H54 (cell line): ENCODE measurements around the gene CABYR.
"Not testable (repeated sequence)": the region's sequence is repeated elsewhere in the genome, so short reads cannot be mapped to it uniquely, and the experiment has no call there.

Source experiments
- DNase-seq: peaks from one replicate; pipeline ENCODE4 v3.0.0; 2011; ENCODE audit warnings: low spot score, mixed read lengths; ENCODE audit not compliant: insufficient read length
- FAIRE-seq: peaks from 3 replicates; lab custom pipeline; 2011; peaks lifted over from hg19 to GRCh38; lab: Jason Lieb, UNC
- POLR2A ChIP-seq: IDR thresholded peaks from 2 replicates; pipeline ENCODE4 v1.6.1; 2011; ENCODE audit warnings: low read depth, mild to moderate bottlenecking, low read length

The CABYR gene

DNA sequence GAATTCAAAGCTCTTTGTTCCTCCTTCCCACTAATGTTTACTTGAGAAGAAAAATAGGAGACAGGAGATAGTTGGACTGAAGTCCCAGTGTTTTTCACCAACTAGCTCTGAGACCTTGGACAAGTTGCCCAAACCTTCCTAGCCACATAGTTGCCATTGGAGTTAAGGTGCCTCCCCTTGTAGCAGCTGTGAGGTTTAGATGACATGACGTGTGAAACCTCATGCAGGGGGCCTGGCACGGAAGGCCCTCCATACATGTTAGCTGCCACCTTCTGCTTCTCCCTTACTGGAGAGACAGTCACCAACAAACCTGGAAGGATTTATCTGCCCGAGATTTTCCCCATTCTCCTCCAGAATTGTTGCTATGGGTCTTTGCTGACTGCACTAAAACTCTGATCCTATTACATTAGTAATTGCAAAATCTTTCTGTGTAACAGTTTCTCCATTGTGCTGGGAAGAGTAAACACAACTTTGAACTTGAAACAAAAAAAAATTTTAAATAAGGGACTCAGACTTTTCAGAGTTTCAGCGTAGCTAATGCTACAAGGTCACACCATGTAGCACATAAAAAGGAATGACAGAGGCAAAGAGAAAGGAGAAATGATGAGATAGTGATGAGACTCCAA lies 23.8 kb upstream of the CABYR start:
- TF ChIP-seq POLR2A: no peak
- DNase-seq (no peak), FAIRE-seq (no peak)

- no peak for TF ChIP-seq POLR2A
- DNase-seq (no peak), FAIRE-seq (no peak)
These were observed 23.2 kb upstream of the CABYR start for GRCh38 chr18:24115628-24116027.

DNA sequence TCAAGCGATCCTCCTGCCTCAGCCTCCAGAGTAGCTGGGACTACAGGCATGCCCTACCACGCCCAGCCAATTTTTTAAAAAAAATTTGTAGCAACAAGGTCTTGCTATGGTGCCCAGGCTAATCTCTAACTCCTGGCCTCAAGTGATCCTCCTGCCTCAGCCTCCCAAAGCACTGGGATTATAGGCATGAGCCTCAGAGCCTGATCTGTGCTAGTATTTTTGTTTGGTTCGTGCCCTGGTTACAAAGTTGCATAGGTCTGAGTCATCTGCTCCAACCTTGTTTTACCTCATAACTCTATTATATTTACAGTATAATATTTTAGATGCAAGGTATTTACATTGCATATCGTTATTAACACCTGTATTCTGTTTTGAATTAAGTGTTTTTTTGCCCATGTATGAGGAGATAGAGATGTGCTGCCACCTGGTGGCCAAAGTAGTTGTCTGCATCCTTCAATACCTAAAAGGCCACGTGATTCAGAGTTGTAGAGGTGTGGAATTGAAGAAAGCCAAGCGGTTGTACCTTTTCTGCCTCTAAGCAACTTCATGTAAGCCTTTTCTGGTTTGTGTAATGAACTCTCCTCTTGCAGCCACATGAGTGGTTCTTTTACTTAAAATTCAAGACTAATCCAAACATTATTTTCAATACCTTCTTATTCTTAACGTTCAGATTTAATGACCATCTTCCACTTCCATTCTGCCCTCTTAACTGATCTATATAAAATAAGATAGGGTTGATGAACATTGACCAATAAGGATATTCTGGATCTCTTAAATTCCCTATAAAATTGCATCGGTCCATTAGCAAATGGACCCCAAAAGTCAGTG lies 19.9 kb upstream of the CABYR start:
- no peak for TF ChIP-seq POLR2A
- DNase-seq: peak; percentile 13
- peak; percentile 71 for FAIRE-seq

GRCh38 chr18:24120676-24121075 lies 18.2 kb upstream of the CABYR start:
- DNase-seq (no peak), FAIRE-seq (no peak)
- no peak for TF ChIP-seq POLR2A

- FAIRE-seq: no peak
- no peak for DNase-seq
- TF ChIP-seq POLR2A: no peak
These were observed 17.2 kb upstream of the CABYR start for GRCh38 chr18:24121625-24122024.

GRCh38 chr18:24126155-24126961 lies 12.5 kb upstream of the CABYR start:
- FAIRE-seq: no peak
- DNase-seq: no peak
- TF ChIP-seq POLR2A: no peak

DNA sequence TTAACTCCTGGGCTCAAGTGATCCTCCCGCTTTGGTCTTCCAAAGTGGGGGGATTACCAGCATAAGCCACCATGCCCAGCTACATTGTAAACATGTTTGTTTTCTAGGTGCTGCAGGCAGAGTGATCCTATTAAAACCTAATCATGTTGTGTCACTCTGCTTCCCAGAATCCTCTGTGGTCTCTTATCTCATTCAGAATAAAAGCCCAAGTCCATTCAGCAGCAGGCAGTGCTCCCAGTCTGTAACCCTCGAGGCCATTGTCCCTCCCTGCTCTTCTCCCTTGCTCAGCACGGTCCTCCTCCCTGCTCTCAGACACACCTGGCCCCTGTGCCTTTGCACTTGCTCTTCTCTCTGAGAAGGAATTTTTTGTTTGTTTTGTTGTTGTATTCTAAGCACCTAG lies 11.1 kb upstream of the CABYR start:
- TF ChIP-seq POLR2A: no peak
- FAIRE-seq (no peak), DNase-seq (no peak)

- FAIRE-seq: no peak
- DNase-seq: no peak
- TF ChIP-seq POLR2A: no peak
These were observed 10.2 kb upstream of the CABYR start for GRCh38 chr18:24128700-24129099.

DNA sequence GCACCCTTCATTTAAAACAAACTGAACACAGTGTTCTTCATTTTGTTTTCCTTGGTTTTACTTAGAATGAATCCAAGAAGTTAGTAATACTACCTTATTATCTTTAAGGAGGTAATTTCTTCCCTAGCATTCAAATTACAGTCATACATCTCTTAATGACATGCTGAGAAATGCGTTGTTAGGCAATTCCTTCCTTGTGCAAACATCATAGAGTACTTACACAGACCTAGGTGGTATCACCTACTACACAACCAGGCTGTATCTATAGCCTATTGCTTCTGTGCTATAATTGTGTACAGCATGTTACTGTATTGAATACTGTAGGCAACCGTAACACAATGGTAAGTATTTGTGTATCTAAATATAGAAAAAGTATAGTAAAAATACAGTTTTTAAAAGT lies 8.4 kb upstream of the CABYR start:
- DNase-seq: no peak
- no peak for FAIRE-seq
- TF ChIP-seq POLR2A: no peak

DNA sequence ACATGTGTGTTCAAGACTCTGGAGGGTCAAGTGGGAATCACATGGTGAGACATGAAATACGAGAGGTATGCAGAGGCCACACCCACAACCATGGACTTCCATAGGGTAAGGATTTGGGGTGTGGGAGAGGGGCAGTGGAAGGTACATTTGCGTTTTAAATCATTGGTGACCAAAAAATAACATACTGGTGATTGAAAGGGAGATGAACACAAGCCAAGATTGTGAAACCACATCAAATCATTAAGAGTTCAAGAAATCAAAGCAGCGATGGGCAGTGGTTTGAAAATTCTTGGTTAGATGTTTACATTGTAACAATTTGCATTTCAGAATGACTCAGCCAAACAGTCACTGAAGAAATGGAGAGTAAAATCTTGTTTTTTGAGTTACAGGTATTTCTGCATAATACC lies 1.9 kb upstream of the CABYR start:
- FAIRE-seq (no peak), DNase-seq (no peak)
- TF ChIP-seq POLR2A: no peak

GRCh38 chr18:24138409-24138788 lies 463 bp upstream of the CABYR start:
- TF ChIP-seq POLR2A: no peak
- DNase-seq (no peak), FAIRE-seq (no peak)

DNA sequence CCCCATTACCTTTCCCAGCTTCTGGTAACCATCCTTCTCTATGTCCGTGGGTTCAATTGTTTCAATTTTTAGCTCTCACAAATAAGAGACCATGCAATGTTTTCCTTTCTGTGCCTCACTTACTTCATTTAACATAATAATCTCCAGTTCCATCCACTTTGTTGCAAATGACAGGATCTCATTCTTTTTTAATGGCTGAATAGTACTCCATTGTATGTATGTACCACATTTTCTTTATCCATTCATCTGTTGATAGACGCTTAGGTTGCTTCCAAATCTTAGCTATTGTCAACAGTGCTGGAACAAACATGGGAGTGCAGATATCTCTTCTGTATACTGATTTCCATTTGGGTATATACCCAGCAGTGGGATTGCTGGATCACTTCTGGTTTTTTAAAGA lies 1.8 kb downstream of the CABYR start:
- no peak for TF ChIP-seq POLR2A
- FAIRE-seq (no peak), DNase-seq (no peak)

DNA sequence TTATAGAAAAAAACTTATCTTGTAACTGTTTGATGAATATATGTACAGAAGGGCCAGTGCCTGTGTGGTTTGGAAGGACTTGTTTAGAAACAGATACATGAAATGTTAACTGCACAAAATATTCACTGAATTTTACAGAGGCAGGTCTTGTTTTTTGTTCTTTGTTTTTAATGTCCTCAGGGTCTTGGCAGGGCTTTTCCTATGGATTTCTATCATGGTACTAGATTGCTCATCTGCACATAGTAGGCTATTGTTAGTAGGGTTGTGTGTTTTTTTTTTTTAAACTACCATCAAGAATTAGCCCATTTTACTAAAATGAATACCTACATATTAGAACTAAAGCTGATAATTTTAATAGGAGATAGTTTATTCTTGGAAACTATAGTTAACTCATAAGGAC lies 3.5 kb downstream of the CABYR start:
- DNase-seq (no peak), FAIRE-seq (no peak)
- no peak for TF ChIP-seq POLR2A

DNA sequence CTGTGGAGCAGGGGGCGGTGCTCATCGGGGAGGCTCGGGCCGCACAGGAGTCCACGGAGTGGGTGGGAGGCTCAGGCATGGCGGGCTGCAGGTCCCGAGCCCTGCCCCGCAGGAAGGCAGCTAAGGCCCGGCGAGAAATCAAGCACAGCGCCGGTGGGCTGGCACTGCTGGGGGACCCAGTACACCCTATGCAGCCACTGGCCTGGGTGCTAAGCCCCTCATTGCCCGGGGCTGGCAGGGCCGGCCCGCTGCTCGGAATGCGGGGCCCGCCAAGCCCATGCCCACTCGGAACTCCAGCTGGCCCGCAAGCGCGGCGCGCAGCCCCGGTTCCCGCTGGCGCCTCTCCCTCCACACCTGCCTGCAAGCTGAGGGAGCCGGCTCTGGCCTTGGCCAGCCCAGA lies 10.7 kb downstream of the CABYR start:
- not testable (repeated sequence) for DNase-seq, FAIRE-seq
